Measurements from ENCODE around the gene RBMY1J.
"Not testable (repeated sequence)": the region's sequence is repeated elsewhere in the genome, so short reads cannot be mapped to it uniquely, and the experiment has no call there.

The RBMY1J gene

GRCh38 chrY:22403110-22403509 lies at the start of gene RBMY1J:
Gene RBMY1J (plus strand): TSS chrY:22403410. CDS start chrY:22405448, 2,038 bp downstream.
- not testable (repeated sequence) for DNase-seq

- DNase-seq: no peak
Observed at GRCh38 chrY:22367416-22367815, 35.8 kb upstream of the RBMY1J start.

GRCh38 chrY:22370623-22371022 lies 32.6 kb upstream of the RBMY1J start:
- no peak for DNase-seq

DNA sequence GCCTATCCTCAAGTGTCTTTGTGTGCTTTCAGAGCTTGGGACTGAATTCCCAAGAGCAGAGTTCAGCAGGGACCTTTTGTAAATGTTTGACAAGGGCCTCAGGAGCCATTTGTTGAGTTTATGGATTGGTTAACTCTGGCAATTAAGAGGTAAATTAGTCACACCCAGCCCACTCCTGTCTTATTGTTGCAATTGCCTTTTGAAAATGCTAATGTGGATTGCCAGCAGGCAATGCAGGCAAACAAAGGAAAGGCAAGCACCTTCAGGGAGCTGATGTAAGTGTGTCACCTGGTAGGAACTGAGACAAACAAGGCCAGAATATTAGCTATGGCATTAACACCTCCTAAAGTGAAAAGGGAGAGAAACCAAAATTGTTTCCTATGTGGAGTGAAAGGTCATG lies 29.7 kb upstream of the RBMY1J start:
- no peak for DNase-seq

GRCh38 chrY:22444718-22445396 lies 41.6 kb downstream of the RBMY1J start:
- not testable (repeated sequence) for DNase-seq

DNA sequence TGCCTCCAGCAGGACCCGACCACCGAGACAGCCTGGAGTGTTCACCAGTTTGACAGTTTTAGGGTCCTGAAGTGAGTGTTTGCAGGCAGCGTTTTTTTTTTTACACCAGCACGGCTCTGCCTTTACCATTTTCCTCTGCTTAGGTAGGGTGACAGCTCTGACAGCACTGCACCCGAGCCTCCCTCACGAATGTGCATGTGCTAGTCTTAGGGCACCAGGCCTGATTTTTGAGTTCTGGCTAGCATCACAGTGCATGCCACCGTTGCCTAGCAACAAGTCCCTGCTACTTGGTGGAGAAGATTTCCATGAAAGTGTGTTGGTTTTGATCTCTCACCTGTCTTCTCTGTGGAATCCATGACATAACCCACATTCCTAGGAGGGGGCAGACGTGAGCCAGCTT lies 52.3 kb downstream of the RBMY1J start:
- not testable (repeated sequence) for DNase-seq

DNA sequence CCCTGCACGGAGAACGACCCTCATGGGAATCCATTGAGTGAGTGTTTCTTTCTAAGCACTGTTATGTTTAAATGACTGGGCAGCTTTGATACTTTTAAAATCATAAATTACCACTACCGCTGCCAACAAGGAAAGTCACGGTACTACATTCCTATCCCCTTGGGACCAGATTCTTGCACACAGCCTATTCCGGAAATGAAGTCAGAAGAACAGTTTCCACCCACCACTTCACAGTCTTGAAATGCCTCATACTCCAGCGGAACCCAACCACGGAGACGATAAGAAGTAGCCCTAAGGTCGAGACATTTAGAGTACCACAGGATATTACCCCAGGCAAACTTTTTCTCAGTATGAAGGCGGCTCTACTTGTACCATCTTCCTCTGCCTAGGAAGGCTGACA lies 58.8 kb downstream of the RBMY1J start:
- DNase-seq: not testable (repeated sequence)

Data from right hindlimb (tissue), 1 donor.